HEK293 (cell line): ENCODE results near the gene SKI.

Experiments
- CTCF ChIA-PET: fragments of 350-600 bp; formaldehyde crosslinking; extraction: SDS; loops from one replicate; lab custom pipeline; 2021; ENCODE audit warnings: antibody characterized with exemption; lab: Yijun Ruan, JAX
- POLR2A ChIA-PET: fragments of 300-600 bp; formaldehyde crosslinking; extraction: SDS; loops from one replicate; lab custom pipeline; 2020; ENCODE audit warnings: antibody characterized with exemption, inconsistent platforms; lab: Yijun Ruan, JAX
- H3K27ac ChIP-seq: fragments of 200-500 bp; sonication (Bioruptor generic); 2 replicates; pipeline ENCODE4 v1.5.1; 2014; ENCODE audit warnings: low read depth, low read length, control low read depth, inconsistent platforms; ENCODE audit errors: extremely low read depth
- H3K36me3 ChIP-seq, 2 experiments: fragments of 200-500 bp in 1 of 2; sonication (Bioruptor generic) in 1 of 2; 1 replicate in 1 of 2; 2 replicates in 1 of 2; pipeline ENCODE4 v1.5.1; 2014 to 2017; ENCODE audit warnings: inconsistent platforms in 2 of 2, low read length in 2 of 2; ENCODE audit not compliant: control insufficient read depth in 2 of 2, insufficient read depth in 1 of 2
- H3K4me1 ChIP-seq: fragments of 200-500 bp; sonication (Bioruptor generic); 2 replicates; pipeline ENCODE4 v1.5.1; 2014; ENCODE audit warnings: mild to moderate bottlenecking, low read length, inconsistent platforms; ENCODE audit not compliant: control insufficient read depth, insufficient read depth
- H3K4me3 ChIP-seq: 2 replicates; pipeline ENCODE4 v1.5.1; 2011; ENCODE audit warnings: low read depth, mild to moderate bottlenecking, control low read depth, low read length, moderate library complexity
- H3K9me3 ChIP-seq: fragments of 200-500 bp; sonication (Bioruptor generic); 2 replicates; pipeline ENCODE4 v1.5.1; 2014; ENCODE audit warnings: low read depth, low read length, inconsistent platforms; ENCODE audit not compliant: control insufficient read depth, insufficient read depth
- EGR2 ChIP-seq: fragments of 450-650 bp; formaldehyde crosslinking; IDR thresholded peaks from 2 replicates; pipeline ENCODE4 v1.5.1; 2016; ENCODE audit warnings: low read depth, missing biosample characterization, missing genetic modification characterization
- FEZF1 ChIP-seq: fragments of 450-650 bp; formaldehyde crosslinking; IDR thresholded peaks from 2 replicates; pipeline ENCODE4 v1.5.1; 2016; ENCODE audit warnings: missing biosample characterization, missing genetic modification characterization
- GFI1B ChIP-seq: fragments of 450-650 bp; formaldehyde crosslinking; IDR thresholded peaks from 2 replicates; pipeline ENCODE4 v1.5.1; 2016; ENCODE audit warnings: missing biosample characterization, missing genetic modification characterization
- GLIS2 ChIP-seq: fragments of 450-650 bp; formaldehyde crosslinking; IDR thresholded peaks from 2 replicates; pipeline ENCODE4 v1.5.1; 2016; ENCODE audit warnings: missing biosample characterization, missing genetic modification characterization
- KLF16 ChIP-seq: fragments of 450-650 bp; formaldehyde crosslinking; IDR thresholded peaks from 2 replicates; pipeline ENCODE4 v1.5.1; 2017; ENCODE audit warnings: missing biosample characterization, missing genetic modification characterization
- KLF8 ChIP-seq: fragments of 450-650 bp; formaldehyde crosslinking; IDR thresholded peaks from 2 replicates; pipeline ENCODE4 v1.5.1; 2016; ENCODE audit warnings: missing biosample characterization, missing genetic modification characterization
- RBAK ChIP-seq: fragments of 450-650 bp; formaldehyde crosslinking; IDR thresholded peaks from 2 replicates; pipeline ENCODE4 v1.5.1; 2016; ENCODE audit warnings: missing biosample characterization, missing genetic modification characterization
- SP3 ChIP-seq: fragments of 450-650 bp; formaldehyde crosslinking; IDR thresholded peaks from 2 replicates; pipeline ENCODE4 v1.5.1; 2016; ENCODE audit warnings: missing biosample characterization, missing genetic modification characterization
- SP7 ChIP-seq: fragments of 450-650 bp; formaldehyde crosslinking; IDR thresholded peaks from 2 replicates; pipeline ENCODE4 v1.5.1; 2016; ENCODE audit warnings: missing biosample characterization, missing genetic modification characterization
- YY1 ChIP-seq: fragments of 450-650 bp; formaldehyde crosslinking; IDR thresholded peaks from 2 replicates; pipeline ENCODE4 v1.5.1; 2018; ENCODE audit warnings: missing biosample characterization, missing genetic modification characterization
- ZBTB8A ChIP-seq: fragments of 450-650 bp; formaldehyde crosslinking; IDR thresholded peaks from 2 replicates; pipeline ENCODE4 v1.5.1; 2016; ENCODE audit warnings: missing biosample characterization, missing genetic modification characterization
- ZNF133 ChIP-seq: fragments of 450-650 bp; formaldehyde crosslinking; IDR thresholded peaks from 2 replicates; pipeline ENCODE4 v1.5.1; 2016; ENCODE audit warnings: missing biosample characterization, missing genetic modification characterization
- ZNF138 ChIP-seq: fragments of 450-650 bp; formaldehyde crosslinking; IDR thresholded peaks from 2 replicates; pipeline ENCODE4 v1.5.1; 2016; ENCODE audit warnings: missing biosample characterization, missing genetic modification characterization, borderline replicate concordance
- ZNF184 ChIP-seq: fragments of 450-650 bp; IDR thresholded peaks from 2 replicates; pipeline ENCODE4 v1.5.1; 2018; ENCODE audit warnings: missing biosample characterization, mild to moderate bottlenecking, missing genetic modification characterization
- ZNF2 ChIP-seq: fragments of 450-650 bp; formaldehyde crosslinking; IDR thresholded peaks from 2 replicates; pipeline ENCODE4 v1.5.1; 2016; ENCODE audit warnings: missing biosample characterization, missing genetic modification characterization
- ZNF211 ChIP-seq: fragments of 450-650 bp; formaldehyde crosslinking; IDR thresholded peaks from 2 replicates; pipeline ENCODE4 v1.5.1; 2016; ENCODE audit warnings: low read depth, missing biosample characterization, missing genetic modification characterization
- ZNF223 ChIP-seq: fragments of 450-650 bp; formaldehyde crosslinking; IDR thresholded peaks from 2 replicates; pipeline ENCODE4 v1.5.1; 2016; ENCODE audit warnings: missing biosample characterization, missing genetic modification characterization
- ZNF23 ChIP-seq: fragments of 450-650 bp; formaldehyde crosslinking; IDR thresholded peaks from 2 replicates; pipeline ENCODE4 v1.5.1; 2016; ENCODE audit warnings: missing biosample characterization, missing genetic modification characterization, borderline replicate concordance
- ZNF335 ChIP-seq: fragments of 450-650 bp; formaldehyde crosslinking; conservative IDR thresholded peaks from 2 replicates; pipeline ENCODE4 v1.5.1; 2016; ENCODE audit warnings: missing biosample characterization, missing genetic modification characterization
- ZNF341 ChIP-seq: fragments of 450-650 bp; formaldehyde crosslinking; IDR thresholded peaks from 2 replicates; pipeline ENCODE4; 2016; ENCODE audit warnings: low read depth, missing biosample characterization, missing genetic modification characterization
- ZNF433 ChIP-seq: fragments of 450-650 bp; formaldehyde crosslinking; IDR thresholded peaks from 2 replicates; pipeline ENCODE4 v1.5.1; 2016; ENCODE audit warnings: missing biosample characterization, missing genetic modification characterization, low read depth
- ZNF48 ChIP-seq: fragments of 450-650 bp; formaldehyde crosslinking; IDR thresholded peaks from 2 replicates; pipeline ENCODE4 v1.5.1; 2016; ENCODE audit warnings: missing biosample characterization, missing genetic modification characterization
- ZNF600 ChIP-seq: fragments of 450-650 bp; formaldehyde crosslinking; IDR thresholded peaks from 2 replicates; pipeline ENCODE4 v1.5.1; 2016; ENCODE audit warnings: missing biosample characterization, missing genetic modification characterization
- ZNF658 ChIP-seq: fragments of 450-650 bp; formaldehyde crosslinking; IDR thresholded peaks from 2 replicates; pipeline ENCODE4; 2016; ENCODE audit warnings: missing biosample characterization, missing genetic modification characterization
- ZNF660 ChIP-seq: fragments of 450-650 bp; IDR thresholded peaks from 2 replicates; pipeline ENCODE4 v1.5.1; 2018; ENCODE audit warnings: missing biosample characterization, mild to moderate bottlenecking, missing genetic modification characterization
- ZNF76 ChIP-seq: fragments of 450-650 bp; formaldehyde crosslinking; IDR thresholded peaks from 2 replicates; pipeline ENCODE4; 2016; ENCODE audit warnings: low read depth, missing biosample characterization, missing genetic modification characterization, borderline replicate concordance
- ZSCAN30 ChIP-seq: fragments of 450-650 bp; IDR thresholded peaks from 2 replicates; pipeline ENCODE4 v1.5.1; 2018; ENCODE audit warnings: missing biosample characterization, mild to moderate bottlenecking, missing genetic modification characterization, moderate library complexity
- TF ChIP-seq, protein P1 (sequence below): fragments of 450-650 bp; formaldehyde crosslinking; IDR thresholded peaks from 2 replicates; pipeline ENCODE4 v1.5.1; 2016; ENCODE audit warnings: missing biosample characterization, missing genetic modification characterization
- TF ChIP-seq, protein P2 (sequence below): fragments of 450-650 bp; formaldehyde crosslinking; IDR thresholded peaks from 2 replicates; pipeline ENCODE4 v1.5.1; 2017; ENCODE audit warnings: missing biosample characterization, missing genetic modification characterization
- TF ChIP-seq, protein P3 (sequence below): fragments of 450-650 bp; formaldehyde crosslinking; IDR thresholded peaks from 2 replicates; pipeline ENCODE4 v1.5.1; 2016; ENCODE audit warnings: missing biosample characterization, missing genetic modification characterization
- TF ChIP-seq, protein P4 (sequence below): fragments of 450-650 bp; formaldehyde crosslinking; IDR thresholded peaks from 2 replicates; pipeline ENCODE4 v1.5.1; 2016; ENCODE audit warnings: missing biosample characterization, missing genetic modification characterization, borderline replicate concordance

Gene SKI

DNA sequence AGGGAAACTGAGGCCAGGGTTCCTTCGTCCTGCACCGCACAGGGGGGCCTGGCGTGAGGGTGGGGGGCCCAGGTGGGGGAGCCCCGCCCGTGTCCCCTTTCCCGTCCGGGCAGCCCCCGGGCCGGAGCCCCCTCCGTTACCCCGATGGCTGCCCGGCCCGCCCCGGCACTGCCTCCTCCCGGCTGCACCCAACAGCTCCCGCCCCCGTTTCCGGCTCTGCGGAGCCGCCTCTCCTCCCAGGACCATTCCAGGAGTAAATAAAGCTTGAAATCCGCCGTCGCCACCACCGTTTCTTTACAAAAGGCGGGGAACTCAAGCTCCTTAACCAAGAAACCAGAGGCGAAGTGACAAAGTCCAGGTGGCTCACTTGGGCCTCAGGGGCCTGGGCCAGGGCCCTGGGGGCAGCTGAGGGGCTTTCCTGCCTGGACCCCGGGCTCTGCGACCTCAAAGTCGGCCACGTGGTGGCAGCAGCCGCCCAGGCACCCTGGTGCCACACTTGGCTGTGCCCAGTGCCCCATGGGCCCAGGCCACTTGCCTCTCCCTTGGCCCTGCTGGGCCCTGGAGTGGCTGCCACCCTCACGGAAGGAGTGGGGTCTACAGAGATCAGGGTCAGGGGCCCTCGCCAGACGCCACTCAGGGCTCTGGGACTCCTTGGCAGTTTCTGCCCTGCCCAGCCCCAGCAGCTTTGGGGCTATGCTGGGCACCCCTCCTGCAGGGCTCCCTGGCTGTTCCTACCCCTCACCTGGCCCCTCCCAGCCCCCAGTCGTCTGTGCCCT, 33.0 kb upstream of the SKI start:
- ChIA-PET CTCF (interaction anchor here (0.5 to 3.4 kb wide), 49 partner anchors 9 to 1229 kb away, joined by 3 to 105 read pairs (median 4); partner anchors contain the start of genes MORN1, PLEKHN1 and RER1), POLR2A (interaction anchor here (0.6 to 2.1 kb wide), 14 partner anchors 9 to 218 kb away, joined by 3 to 24 read pairs (median 4); partner anchors contain the start of genes MORN1, PEX10 and RER1)
- H3K36me3 ChIP-seq = peaks cover 0 to 26% of the 10 kb centered on the region in 2 experiments; a peak in 1 of 3 replicates
- H3K4me1 ChIP-seq = no peaks in the 10 kb centered on the region
- peak overlapping the region; percentile 52; the same call in 1 of the 2 replicates for H3K27ac ChIP-seq
- H3K4me3 ChIP-seq = peak overlapping the region; percentile 61
- no peaks in the 10 kb centered on the region for H3K9me3 ChIP-seq
- TF ChIP-seq ZNF223 (tag by site-specific recombination) = 0 out of 2 replicates have a peak, but pooled peaks have one; percentile 33
- peak; percentile 62 for TF ChIP-seq SP7 (tag by site-specific recombination)
- peak; percentile 47; the same call in 1 of the 2 replicates for TF ChIP-seq YY1 (tag by site-specific recombination)
- TF ChIP-seq ZNF133 (tag by site-specific recombination) = no peak
- TF ChIP-seq ZNF138 (tag by site-specific recombination) = no peak
- TF ChIP-seq EGR2 (tag by site-specific recombination) = peak; percentile 54
- TF ChIP-seq, protein P1, sequence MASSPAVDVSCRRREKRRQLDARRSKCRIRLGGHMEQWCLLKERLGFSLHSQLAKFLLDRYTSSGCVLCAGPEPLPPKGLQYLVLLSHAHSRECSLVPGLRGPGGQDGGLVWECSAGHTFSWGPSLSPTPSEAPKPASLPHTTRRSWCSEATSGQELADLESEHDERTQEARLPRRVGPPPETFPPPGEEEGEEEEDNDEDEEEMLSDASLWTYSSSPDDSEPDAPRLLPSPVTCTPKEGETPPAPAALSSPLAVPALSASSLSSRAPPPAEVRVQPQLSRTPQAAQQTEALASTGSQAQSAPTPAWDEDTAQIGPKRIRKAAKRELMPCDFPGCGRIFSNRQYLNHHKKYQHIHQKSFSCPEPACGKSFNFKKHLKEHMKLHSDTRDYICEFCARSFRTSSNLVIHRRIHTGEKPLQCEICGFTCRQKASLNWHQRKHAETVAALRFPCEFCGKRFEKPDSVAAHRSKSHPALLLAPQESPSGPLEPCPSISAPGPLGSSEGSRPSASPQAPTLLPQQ (tag by site-specific recombination) = peak; percentile 80
- TF ChIP-seq ZNF335 (tag by site-specific recombination) = peak; percentile 97
- TF ChIP-seq ZNF433 (tag by site-specific recombination) = no peak
- no peak for TF ChIP-seq ZNF184 (tag by site-specific recombination)
- no peak for TF ChIP-seq ZNF48
- TF ChIP-seq ZNF600 (tag by site-specific recombination) = 0 out of 2 replicates have a peak, but pooled peaks have one; percentile 12
- TF ChIP-seq SP3 = peak; percentile 84
- peak; percentile 84; the same call in 1 of the 2 replicates for TF ChIP-seq ZNF2
- TF ChIP-seq GLIS2 (tag by site-specific recombination) = peak; percentile 89
- no peak for TF ChIP-seq ZNF23 (tag by site-specific recombination)
- peak; percentile 75 for TF ChIP-seq ZNF341
- TF ChIP-seq, protein P2, sequence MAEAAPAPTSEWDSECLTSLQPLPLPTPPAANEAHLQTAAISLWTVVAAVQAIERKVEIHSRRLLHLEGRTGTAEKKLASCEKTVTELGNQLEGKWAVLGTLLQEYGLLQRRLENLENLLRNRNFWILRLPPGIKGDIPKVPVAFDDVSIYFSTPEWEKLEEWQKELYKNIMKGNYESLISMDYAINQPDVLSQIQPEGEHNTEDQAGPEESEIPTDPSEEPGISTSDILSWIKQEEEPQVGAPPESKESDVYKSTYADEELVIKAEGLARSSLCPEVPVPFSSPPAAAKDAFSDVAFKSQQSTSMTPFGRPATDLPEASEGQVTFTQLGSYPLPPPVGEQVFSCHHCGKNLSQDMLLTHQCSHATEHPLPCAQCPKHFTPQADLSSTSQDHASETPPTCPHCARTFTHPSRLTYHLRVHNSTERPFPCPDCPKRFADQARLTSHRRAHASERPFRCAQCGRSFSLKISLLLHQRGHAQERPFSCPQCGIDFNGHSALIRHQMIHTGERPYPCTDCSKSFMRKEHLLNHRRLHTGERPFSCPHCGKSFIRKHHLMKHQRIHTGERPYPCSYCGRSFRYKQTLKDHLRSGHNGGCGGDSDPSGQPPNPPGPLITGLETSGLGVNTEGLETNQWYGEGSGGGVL (tag by site-specific recombination) = peak; percentile 84
- no peak for TF ChIP-seq ZNF211 (tag by site-specific recombination)
- peak; percentile 1; the same call in 1 of the 2 replicates for TF ChIP-seq GFI1B (tag by site-specific recombination)
- TF ChIP-seq, protein P3, sequence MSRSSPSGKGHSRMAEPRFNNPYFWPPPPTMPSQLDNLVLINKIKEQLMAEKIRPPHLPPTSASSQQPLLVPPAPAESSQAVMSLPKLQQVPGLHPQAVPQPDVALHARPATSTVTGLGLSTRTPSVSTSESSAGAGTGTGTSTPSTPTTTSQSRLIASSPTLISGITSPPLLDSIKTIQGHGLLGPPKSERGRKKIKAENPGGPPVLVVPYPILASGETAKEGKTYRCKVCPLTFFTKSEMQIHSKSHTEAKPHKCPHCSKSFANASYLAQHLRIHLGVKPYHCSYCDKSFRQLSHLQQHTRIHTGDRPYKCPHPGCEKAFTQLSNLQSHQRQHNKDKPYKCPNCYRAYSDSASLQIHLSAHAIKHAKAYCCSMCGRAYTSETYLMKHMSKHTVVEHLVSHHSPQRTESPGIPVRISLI (tag by site-specific recombination) = no peak
- 0 out of 2 replicates have a peak, but pooled peaks have one; percentile 24 for TF ChIP-seq KLF16 (tag by site-specific recombination)
- TF ChIP-seq, protein P4, sequence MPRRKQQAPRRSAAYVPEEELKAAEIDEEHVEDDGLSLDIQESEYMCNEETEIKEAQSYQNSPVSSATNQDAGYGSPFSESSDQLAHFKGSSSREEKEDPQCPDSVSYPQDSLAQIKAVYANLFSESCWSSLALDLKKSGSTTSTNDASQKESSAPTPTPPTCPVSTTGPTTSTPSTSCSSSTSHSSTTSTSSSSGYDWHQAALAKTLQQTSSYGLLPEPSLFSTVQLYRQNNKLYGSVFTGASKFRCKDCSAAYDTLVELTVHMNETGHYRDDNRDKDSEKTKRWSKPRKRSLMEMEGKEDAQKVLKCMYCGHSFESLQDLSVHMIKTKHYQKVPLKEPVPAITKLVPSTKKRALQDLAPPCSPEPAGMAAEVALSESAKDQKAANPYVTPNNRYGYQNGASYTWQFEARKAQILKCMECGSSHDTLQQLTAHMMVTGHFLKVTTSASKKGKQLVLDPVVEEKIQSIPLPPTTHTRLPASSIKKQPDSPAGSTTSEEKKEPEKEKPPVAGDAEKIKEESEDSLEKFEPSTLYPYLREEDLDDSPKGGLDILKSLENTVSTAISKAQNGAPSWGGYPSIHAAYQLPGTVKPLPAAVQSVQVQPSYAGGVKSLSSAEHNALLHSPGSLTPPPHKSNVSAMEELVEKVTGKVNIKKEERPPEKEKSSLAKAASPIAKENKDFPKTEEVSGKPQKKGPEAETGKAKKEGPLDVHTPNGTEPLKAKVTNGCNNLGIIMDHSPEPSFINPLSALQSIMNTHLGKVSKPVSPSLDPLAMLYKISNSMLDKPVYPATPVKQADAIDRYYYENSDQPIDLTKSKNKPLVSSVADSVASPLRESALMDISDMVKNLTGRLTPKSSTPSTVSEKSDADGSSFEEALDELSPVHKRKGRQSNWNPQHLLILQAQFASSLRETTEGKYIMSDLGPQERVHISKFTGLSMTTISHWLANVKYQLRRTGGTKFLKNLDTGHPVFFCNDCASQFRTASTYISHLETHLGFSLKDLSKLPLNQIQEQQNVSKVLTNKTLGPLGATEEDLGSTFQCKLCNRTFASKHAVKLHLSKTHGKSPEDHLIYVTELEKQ (tag by site-specific recombination) = no peak
- no peak for TF ChIP-seq RBAK (tag by site-specific recombination)
- no peak for TF ChIP-seq FEZF1 (tag by site-specific recombination)
- TF ChIP-seq KLF8 = peak; percentile 77; the same call in 1 of the 2 replicates
- 0 out of 2 replicates have a peak, but pooled peaks have one; percentile 12 for TF ChIP-seq ZSCAN30 (tag by site-specific recombination)
- peak; percentile 70; the same call in 1 of the 2 replicates for TF ChIP-seq ZNF76 (tag by site-specific recombination)
- TF ChIP-seq ZBTB8A (tag by site-specific recombination) = peak; percentile 95
- TF ChIP-seq ZNF660 (tag by site-specific recombination) = 0 out of 2 replicates have a peak, but pooled peaks have one; percentile 37
- TF ChIP-seq ZNF658 (tag by site-specific recombination) = no peak
